Measurements from ENCODE around the gene PDGFC. TPM values are rescaled to one million over a fixed set of nuclear protein-coding genes. Genes with fewer than 3 reads are reported as not detected.

Gene PDGFC
- total RNA-seq, 1 experiment from 2014 or later, result 4.5 TPM

DNA sequence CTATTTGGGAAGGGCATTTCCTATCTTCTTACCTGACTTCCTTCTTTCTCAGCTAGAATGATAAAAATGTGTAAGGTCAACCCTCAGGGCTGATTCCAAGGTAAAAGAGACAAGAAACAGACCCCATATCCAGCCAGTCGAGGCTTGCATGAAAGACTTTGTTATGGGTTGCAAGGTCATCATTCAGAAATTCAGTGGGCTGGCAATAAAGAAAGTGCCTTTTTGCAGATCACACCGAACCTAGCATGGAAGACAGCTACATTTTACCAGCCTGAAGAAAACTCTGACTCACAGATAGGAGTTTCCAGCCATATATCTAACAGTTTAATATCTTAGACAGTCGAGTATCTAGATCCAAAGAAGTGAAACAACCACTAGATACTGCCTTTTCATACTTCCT is 87.4 kb downstream of the PDGFC start:
- Mint-ChIP-seq H3K27me3 (ENCODE audit: low read depth) (no peaks in the 10 kb centered on the region), H3K27ac (no peak overlapping the region), H3K9me3 (peaks cover 0 to 4% of the 10 kb centered on the region in 2 experiments; a peak in 2 of 5 replicates), H3K4me3 (no peak overlapping the region), H3K36me3 (ENCODE audit: insufficient read depth in 1 of 3, low read depth in 3 of 3) (no peaks in the 10 kb centered on the region), H3K4me1 (no peaks in the 10 kb centered on the region)
- H2AFZ ChIP-seq (ENCODE audit: low read length), result no peak overlapping the region
- H3K79me2 ChIP-seq (ENCODE audit: insufficient read depth, low read length), result no peaks in the 10 kb centered on the region
- H2AK5ac ChIP-seq (ENCODE audit: insufficient read length, low read length), result no peak overlapping the region
- no peak overlapping the region for H2BK20ac ChIP-seq (ENCODE audit: low read depth, low read length, poor library complexity, severe bottlenecking)
- no peaks in the 10 kb centered on the region for H3K79me1 ChIP-seq (ENCODE audit: insufficient read depth, low read depth, low read length, poor library complexity, severe bottlenecking)
- no peak overlapping the region for H2BK5ac ChIP-seq (ENCODE audit: insufficient read length, low read length)
- no peaks in the 10 kb centered on the region for H3K4me1 ChIP-seq (ENCODE audit: insufficient read depth, low read length)
- no peak overlapping the region for H2BK12ac ChIP-seq (ENCODE audit: insufficient read length, low read depth, low read length)
- no peak overlapping the region for H3K9ac ChIP-seq (ENCODE audit: extremely low read depth, insufficient read length, low read length)
- H4K8ac ChIP-seq (replicated peaks; ENCODE audit: insufficient read length, low read depth, low read length), result no peak overlapping the region
- H3K18ac ChIP-seq (ENCODE audit: insufficient read length, low read depth, low read length), result no peak overlapping the region
- WGBS (ENCODE audit: extremely low coverage, insufficient read length, low lambda C conversion rate), result no CpG with 5 or more reads among the region's 3 CpGs
- H2BK15ac ChIP-seq (ENCODE audit: low read depth, low read length), result no peak overlapping the region
- H4K20me1 ChIP-seq (ENCODE audit: control insufficient read depth, insufficient read depth, insufficient read length), result no peaks in the 10 kb centered on the region
- H3K14ac ChIP-seq (ENCODE audit: insufficient read depth, low read length), result no peak overlapping the region
- no peaks in the 10 kb centered on the region for H3K27me3 ChIP-seq (ENCODE audit: insufficient read depth, low read length)
- H3K9me3 ChIP-seq (ENCODE audit: control insufficient read depth, low read depth, low read length), result no peaks in the 10 kb centered on the region
- H3K27ac ChIP-seq (ENCODE audit: insufficient read length, low read depth, low read length), result no peak overlapping the region
- H3T11ph ChIP-seq (ENCODE audit: low read length), result no peak overlapping the region
- no peak overlapping the region for H3K4me2 ChIP-seq (ENCODE audit: insufficient read depth, insufficient read length, low read length)
- H3K23ac ChIP-seq (ENCODE audit: insufficient read length, low read depth, low read length), result no peak overlapping the region
- no peak for DNase-seq
- no peak overlapping the region for H2BK120ac ChIP-seq (ENCODE audit: low read depth, low read length, poor library complexity, severe bottlenecking)
- H3K4ac ChIP-seq (ENCODE audit: low read depth, low read length), result no peak overlapping the region
- H4K91ac ChIP-seq (ENCODE audit: insufficient read length, low read depth, low read length), result no peak overlapping the region
- H4K5ac ChIP-seq (ENCODE audit: insufficient read length, low read depth, low read length), result no peak overlapping the region
- TF ChIP-seq CTCF (conservative IDR thresholded peaks at IDR 0.05), result no peak
- H3K23me2 ChIP-seq (ENCODE audit: insufficient read length, low read depth, low read length, poor library complexity, severe bottlenecking), result no peaks in the 10 kb centered on the region
- H3K56ac ChIP-seq (ENCODE audit: insufficient read length, low read depth, low read length), result no peak overlapping the region
